ENCODE results near the gene NEURL1B.

Gene NEURL1B

GRCh38 chr5:172606156-172606785, 34.8 kb upstream of the NEURL1B start (continued):
- TF ChIP-seq ZNF148 (tag by site-specific recombination; IDR thresholded peaks at IDR 0.05; ENCODE audit: borderline replicate concordance) = no peak
- no peak for TF ChIP-seq ZFP3 (tag by site-specific recombination; IDR thresholded peaks at IDR 0.05; ENCODE audit: low read depth)
- no peak for TF ChIP-seq INSM2 (tag by site-specific recombination; IDR thresholded peaks at IDR 0.05)
- TF ChIP-seq OSR2 (tag by site-specific recombination; IDR thresholded peaks at IDR 0.05) = no peak

GRCh38 chr5:172607213-172607793, 33.8 kb upstream of the NEURL1B start:
- TF ChIP-seq GLIS2 (tag by site-specific recombination; IDR thresholded peaks at IDR 0.05) (no peak), ZNF121 (tag by site-specific recombination; IDR thresholded peaks at IDR 0.05) (no peak), ZNF600 (tag by site-specific recombination; IDR thresholded peaks at IDR 0.05) (no peak), ZBTB6 (tag by site-specific recombination; IDR thresholded peaks at IDR 0.05) (no peak), ZNF449 (tag by site-specific recombination; IDR thresholded peaks at IDR 0.05) (no peak), ZNF366 (tag by site-specific recombination; conservative IDR thresholded peaks at IDR 0.05) (no peak), ZNF707 (tag by site-specific recombination; IDR thresholded peaks at IDR 0.05) (no peak), ZNF10 (tag by site-specific recombination; IDR thresholded peaks at IDR 0.05) (no peak), ZNF433 (tag by site-specific recombination; IDR thresholded peaks at IDR 0.05; ENCODE audit: low read depth) (no peak), HIC1 (tag by site-specific recombination; IDR thresholded peaks at IDR 0.05) (no peak), ZNF391 (tag by site-specific recombination; IDR thresholded peaks at IDR 0.05; ENCODE audit: borderline replicate concordance, low read depth) (no peak), SETDB1 (IDR thresholded peaks at IDR 0.05; ENCODE audit: insufficient read length, low read length) (no peak)
- H3K4me1 ChIP-seq (ENCODE audit: control insufficient read depth, insufficient read depth, low read length) = no peaks in the 10 kb centered on the region
- CTCF ChIA-PET = interaction anchor here (0.6 to 2.7 kb wide), 6 partner anchors 10 to 90 kb away, joined by 3 to 8 read pairs (median 4); no protein-coding TSS in a partner anchor
- no peaks in the 10 kb centered on the region for H3K36me3 ChIP-seq (ENCODE audit: control insufficient read depth in 2 of 2, insufficient read depth in 1 of 2, low read length in 2 of 2)
- H3K9me3 ChIP-seq (ENCODE audit: control insufficient read depth, insufficient read depth, low read depth, low read length) = no peaks in the 10 kb centered on the region
- POLR2A ChIA-PET = interaction anchor here (0.5 kb wide), 1 partner anchor 1402 kb away, joined by 3 read pairs; no protein-coding TSS in a partner anchor
- H3K4me3 ChIP-seq (ENCODE audit: low read depth, low read length) = no peak overlapping the region
- no peak overlapping the region for H3K27ac ChIP-seq (ENCODE audit: extremely low read depth, low read depth, low read length)
